GM12891 (cell line): ENCODE results near the gene KLC4.
A peak's percentile ranks its signal among the peaks of the same experiment; 100 is the strongest.

Experiments
- DNase-seq: peaks from one replicate; pipeline ENCODE4 v3.0.0; 2011; ENCODE audit warnings: low spot score; ENCODE audit not compliant: insufficient read length
- FAIRE-seq: peaks from 2 replicates; lab custom pipeline; 2011; peaks lifted over from hg19 to GRCh38; lab: Jason Lieb, UNC
- PAX5 ChIP-seq: IDR thresholded peaks from 2 replicates; pipeline ENCODE4 v1.6.1; 2011; ENCODE audit warnings: low read length, moderate library complexity, mild to moderate bottlenecking; ENCODE audit not compliant: insufficient read depth, severe bottlenecking
- POLR2A ChIP-seq: IDR thresholded peaks from 2 replicates; pipeline ENCODE4 v1.6.1; 2011; ENCODE audit warnings: low read depth, low read length, control low read depth
- POLR2AphosphoS5 ChIP-seq: IDR thresholded peaks from 2 replicates; pipeline ENCODE4 v1.6.1; 2011; ENCODE audit warnings: low read depth, low read length, control low read depth
- POU2F2 ChIP-seq: IDR thresholded peaks from 2 replicates; pipeline ENCODE4 v1.6.1; 2011; ENCODE audit warnings: low read depth, mild to moderate bottlenecking, control low read depth, low read length, moderate library complexity
- SPI1 ChIP-seq: IDR thresholded peaks from 2 replicates; pipeline ENCODE4 v1.6.1; 2011; ENCODE audit warnings: low read depth, low read length, control low read depth
- TAF1 ChIP-seq: IDR thresholded peaks from 2 replicates; pipeline ENCODE4 v1.6.1; 2011; ENCODE audit warnings: low read depth, low read length, control low read depth

The KLC4 gene

DNA sequence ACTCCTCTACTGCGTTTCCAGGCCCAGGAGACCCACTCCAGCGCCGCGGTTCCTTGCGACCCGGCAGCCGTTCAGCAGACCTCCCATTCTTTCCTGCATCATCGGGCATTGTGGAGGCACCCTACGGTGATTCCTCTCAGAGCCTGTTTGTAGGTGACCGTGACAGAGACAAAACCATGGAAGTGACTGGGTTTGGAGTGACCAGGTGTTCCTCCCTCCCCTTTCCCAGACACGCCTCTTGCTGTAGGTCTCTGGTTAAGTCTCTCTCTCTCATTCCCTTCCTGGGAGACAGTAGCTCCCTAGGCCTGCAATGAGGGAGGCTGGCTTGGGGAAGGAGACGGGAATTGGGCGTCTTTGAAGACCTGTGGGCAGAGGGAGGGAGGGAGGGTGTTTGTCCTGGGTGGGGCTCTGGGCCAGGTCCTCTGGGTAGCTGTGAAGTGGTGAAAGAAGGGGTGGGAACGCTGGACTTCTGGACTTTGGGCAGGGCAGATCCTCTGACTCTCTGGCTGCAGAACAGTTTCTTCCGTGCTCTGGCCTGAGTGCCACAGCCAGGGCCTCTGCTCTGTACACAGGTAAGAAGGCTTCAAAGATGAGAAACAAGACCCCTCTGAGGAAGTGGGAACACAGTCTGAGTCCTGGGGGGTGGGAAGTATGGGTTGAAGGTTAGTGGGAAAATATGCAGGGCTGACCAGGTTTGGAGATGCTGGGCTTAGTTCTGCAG, 763 bp downstream of the KLC4 start:
- TF ChIP-seq POU2F2 (no peak), TAF1 (no peak), POLR2A (no peak), PAX5 (no peak), POLR2AphosphoS5 (no peak), SPI1 (no peak)
- FAIRE-seq (no peak), DNase-seq (no peak)

DNA sequence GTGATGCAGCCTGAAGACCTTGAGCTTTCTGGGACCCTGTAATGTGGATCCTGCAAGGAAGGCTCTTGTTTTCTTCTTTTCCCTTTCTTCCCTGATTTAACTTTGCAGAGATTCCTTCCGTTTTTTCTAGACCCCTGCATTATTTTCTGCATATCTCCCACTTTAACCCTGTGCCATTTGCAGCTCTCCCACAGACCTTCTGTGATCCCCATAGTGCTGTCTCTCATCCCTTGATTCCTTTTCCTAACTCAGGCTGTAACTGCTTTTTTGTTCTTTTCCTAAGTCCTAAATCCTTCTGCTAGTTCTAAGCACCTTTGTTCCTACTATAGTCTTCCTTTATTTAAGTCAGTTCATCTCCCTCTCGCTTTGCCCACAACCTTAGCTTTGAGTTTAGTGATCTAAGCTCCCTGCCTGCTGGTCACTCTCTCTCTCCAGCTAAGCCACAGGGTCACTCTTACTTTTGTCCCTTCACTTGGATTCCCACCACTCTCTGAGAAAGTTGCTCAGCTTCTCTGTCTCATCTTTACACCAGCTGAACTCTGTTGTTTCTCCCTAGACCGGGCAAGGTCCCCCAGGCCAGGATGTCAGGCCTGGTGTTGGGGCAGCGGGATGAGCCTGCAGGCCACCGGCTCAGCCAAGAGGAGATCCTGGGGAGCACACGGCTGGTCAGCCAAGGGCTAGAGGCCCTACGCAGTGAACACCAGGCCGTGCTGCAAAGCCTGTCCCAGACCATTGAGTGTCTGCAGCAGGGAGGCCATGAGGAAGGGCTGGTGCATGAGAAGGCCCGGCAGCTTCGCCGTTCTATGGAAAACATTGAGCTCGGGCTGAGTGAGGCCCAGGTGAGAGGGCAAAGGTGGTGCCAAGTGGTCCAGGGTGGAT, 1.6 kb downstream of the KLC4 start:
- TF ChIP-seq SPI1 (no peak), POLR2AphosphoS5 (no peak), POLR2A (no peak), POU2F2 (no peak), PAX5 (no peak), TAF1 (no peak)
- DNase-seq (no peak), FAIRE-seq (no peak)

DNA sequence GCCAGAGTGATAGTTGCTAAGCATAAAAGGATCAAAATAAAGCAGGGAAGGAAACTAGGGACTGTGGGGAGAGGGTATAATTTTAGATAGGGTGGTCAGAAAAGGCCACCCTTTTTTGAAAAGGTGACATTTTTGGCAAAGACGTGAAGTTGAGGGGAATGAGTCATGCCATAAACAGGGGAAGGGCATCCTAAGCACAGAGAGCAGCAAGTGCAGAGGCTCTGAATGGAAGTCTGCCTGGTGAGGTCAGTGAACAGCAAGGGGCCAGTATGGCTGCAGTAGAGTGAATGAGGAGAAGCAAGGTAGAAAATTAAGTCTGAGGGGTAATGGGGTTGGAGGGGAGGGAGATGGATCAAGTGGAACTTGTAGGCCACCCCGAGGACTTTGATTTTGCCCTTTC, 2.4 kb downstream of the KLC4 start:
- DNase-seq (no peak), FAIRE-seq (no peak)
- TF ChIP-seq SPI1 (no peak), POLR2A (no peak), TAF1 (no peak), PAX5 (no peak), POU2F2 (no peak), POLR2AphosphoS5 (no peak)

DNA sequence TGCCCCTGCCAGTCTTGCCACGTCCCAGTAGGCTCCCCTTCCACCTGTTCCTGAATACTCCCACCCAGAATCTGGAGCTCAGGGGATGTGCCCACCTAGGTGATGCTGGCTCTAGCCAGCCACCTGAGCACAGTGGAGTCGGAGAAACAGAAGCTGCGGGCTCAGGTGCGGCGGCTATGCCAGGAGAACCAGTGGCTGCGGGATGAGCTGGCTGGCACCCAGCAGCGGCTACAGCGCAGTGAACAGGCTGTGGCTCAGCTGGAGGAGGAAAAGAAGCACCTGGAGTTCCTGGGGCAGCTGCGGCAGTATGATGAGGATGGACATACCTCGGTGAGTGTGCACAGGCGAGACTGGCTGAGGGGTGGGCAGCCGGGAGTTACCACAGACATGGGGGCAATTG, 3.4 kb downstream of the KLC4 start:
- FAIRE-seq: no peak
- TF ChIP-seq POU2F2 (no peak), PAX5 (no peak), POLR2A (no peak), TAF1 (no peak), POLR2AphosphoS5 (no peak), SPI1 (no peak)

DNA sequence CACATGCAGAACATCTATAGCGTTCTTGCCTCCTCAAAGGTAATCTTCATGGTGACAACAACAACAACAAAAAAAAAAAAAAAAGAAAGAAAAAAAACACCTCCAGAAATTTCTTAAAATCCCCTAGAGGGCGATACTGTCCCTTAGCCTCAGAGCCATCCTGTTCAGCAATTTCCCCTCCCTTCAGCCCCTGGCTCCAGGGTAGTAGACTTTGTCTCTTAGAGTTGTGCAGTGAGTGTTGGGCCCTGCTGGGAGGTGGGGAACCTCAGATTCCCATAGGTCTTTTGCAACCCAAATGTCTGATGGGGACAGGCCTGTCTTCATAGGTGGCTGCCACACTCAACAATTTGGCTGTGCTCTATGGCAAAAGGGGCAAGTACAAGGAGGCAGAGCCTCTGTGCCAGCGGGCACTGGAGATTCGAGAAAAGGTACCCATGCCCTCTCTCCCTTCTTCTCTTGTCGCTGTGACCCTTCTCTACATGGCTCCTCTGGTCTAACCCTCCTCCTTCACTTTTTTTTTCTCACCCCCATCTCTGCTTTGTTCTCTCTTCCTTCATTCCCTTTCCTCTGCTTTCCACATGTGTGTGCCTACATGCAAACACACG, 10.7 kb downstream of the KLC4 start:
- peak; percentile 69 for FAIRE-seq
- no peak for TF ChIP-seq PAX5
- TF ChIP-seq TAF1: no peak
- TF ChIP-seq POLR2AphosphoS5: no peak
- TF ChIP-seq SPI1: no peak
- TF ChIP-seq POLR2A: no peak
- TF ChIP-seq POU2F2: no peak
- DNase-seq: peak; percentile 70

More for the DNA sequence above, 3.4 kb downstream of the KLC4 start:
- no peak for DNase-seq

DNA sequence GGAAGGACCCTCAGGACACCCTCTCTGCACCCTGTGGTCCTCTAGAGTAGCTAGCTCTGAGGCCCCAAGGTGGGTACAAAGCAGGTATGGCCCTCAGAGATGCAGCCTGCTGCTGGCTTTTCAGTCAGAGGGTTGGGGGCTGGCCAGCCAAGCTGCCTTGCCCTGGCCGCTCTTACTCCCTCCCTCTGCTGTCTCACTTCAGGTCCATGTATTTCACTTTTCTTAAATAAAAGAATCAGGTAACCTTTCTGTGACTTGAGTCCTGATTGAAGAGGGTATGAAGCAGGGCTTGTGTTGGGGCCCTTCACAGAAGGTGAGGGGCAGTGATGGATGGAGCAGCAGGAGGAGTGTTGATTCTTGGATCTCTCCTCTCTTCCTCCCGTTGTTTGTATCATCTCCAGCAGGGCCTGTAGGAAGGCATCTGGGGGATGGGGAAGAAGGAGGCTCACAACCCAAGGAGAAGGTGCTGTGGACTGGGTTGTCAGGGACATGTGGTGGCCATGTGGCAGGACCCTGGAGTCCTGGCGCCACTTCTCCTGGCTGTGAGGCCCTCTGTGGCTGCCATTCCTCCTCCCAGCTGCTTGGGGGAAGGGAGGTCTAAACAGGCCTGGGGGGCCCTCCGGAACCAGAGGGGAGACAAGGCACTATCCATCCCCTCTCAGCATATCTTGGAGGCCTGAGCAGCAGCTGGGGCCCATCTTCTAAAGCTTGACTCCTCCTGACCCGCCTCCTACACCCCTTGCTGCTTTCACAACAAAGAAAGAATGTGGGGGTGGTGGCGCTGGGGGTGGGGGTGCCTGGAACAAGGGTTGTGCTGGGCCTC, 15.6 kb downstream of the KLC4 start:
- FAIRE-seq: no peak
- TF ChIP-seq TAF1 (no peak), SPI1 (no peak), POLR2A (no peak), POU2F2 (no peak), POLR2AphosphoS5 (no peak)
- DNase-seq: no peak

DNA sequence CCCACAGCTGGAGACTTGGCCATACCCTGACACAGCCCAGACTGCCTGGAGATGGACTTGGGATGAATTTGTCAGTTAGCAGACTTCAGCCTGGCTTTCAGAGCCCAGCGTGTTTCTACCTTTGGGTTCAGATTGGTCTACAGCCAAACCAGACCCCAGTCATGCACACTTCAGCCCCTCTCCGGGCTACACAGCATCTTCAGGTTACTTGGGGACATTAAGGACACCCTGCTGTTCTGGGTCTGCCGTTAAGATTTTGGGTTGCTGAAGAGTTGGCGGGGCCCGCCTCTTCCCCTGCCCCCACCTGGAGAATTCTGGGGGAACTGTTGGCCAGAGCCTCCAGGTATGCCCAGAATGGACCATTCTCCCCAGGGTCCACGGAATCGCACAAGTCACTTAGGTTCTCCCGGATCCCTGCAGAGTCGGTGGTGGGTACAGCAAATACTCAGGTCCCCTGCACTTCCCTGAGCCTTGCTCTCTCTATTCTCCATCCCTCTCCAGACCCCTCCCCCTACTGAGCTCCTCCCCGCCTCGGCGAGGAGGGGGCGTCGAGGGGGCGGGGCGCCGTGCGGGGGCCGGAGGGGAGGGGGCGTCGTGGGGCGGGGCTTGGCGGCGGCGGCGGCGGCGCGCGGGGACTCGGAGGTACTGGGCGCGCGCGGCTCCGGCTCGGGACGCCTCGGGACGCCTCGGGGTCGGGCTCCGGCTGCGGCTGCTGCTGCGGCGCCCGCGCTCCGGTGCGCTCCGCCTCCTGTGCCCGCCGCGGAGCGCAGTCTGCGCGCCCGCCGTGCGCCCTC, 16.4 kb downstream of the KLC4 start, which contains the start of gene PTK7:
TSS of gene PTK7 (plus strand) at position 645 of the 794 bp plus-strand sequence. CDS start 175 bp downstream, outside the sequence.
- FAIRE-seq (no peak), DNase-seq (no peak)
- no peak for TF ChIP-seq PAX5
- TF ChIP-seq SPI1: no peak
- no peak for TF ChIP-seq POU2F2
- TF ChIP-seq POLR2AphosphoS5: no peak
- TF ChIP-seq TAF1: no peak
- no peak for TF ChIP-seq POLR2A

DNA sequence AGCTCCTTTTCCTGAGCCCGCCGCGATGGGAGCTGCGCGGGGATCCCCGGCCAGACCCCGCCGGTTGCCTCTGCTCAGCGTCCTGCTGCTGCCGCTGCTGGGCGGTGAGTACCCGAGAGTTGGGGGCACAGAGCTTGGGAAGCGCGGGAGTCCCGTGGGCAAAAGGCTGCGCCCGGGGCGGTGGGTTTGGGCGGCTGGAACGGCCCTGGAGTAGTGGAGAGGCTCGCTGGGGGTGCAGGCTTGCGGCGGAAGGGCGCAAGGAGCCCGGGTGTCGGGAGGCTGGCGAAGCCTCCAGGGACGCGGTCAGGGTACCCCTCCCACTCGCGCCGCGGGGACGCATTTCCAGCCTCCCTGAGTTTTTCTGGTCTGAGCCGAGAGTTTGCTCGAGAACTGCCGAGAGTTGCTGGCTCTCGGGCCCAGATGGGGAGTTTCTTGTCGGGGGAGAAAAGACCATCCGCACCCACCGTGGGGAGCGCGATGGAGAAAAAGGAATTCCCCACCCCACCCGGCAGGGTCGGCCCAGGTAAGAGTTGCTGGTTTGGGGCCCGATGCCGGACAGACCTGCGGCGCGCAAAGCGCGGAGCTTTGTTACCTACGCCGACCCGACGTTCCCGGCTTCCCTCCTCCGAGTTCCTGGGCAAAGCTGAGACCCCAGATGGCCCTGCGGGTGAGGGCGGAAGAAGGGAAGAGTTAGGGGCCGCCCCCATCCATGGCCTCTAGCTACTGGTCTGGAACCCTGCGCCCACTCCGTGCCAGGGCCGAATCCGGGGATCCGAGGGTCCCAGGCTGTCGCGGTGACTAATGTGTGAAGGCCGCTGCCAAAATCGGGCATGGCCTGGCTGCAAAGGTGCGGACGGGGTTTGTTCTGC, 17.3 kb downstream of the KLC4 start:
- FAIRE-seq: no peak
- TF ChIP-seq SPI1 (no peak), POLR2A (no peak), PAX5 (no peak), POLR2AphosphoS5 (no peak), TAF1 (no peak), POU2F2 (no peak)
- DNase-seq: no peak
